Skeletal muscle satellite cell (primary cell): Measurements from ENCODE around the gene FALEC. TPM values are rescaled to one million over a fixed set of nuclear protein-coding genes. Genes with fewer than 3 reads are reported as not detected.
"Not testable (repeated sequence)": the region's sequence is repeated elsewhere in the genome, so short reads cannot be mapped to it uniquely, and the experiment has no call there.

Experiments
- H3K27me3 ChIP-seq: 2 replicates; pipeline ENCODE4 v1.7.0; 2013; ENCODE audit warnings: low read length; ENCODE audit not compliant: control insufficient read depth, insufficient read depth
- H3K36me3 ChIP-seq: 2 replicates; pipeline ENCODE4 v1.7.0; 2013; ENCODE audit warnings: mild to moderate bottlenecking, control low read depth, low read length; ENCODE audit not compliant: insufficient read depth
- H3K4me1 ChIP-seq: 2 replicates; pipeline ENCODE4 v1.7.0; 2013; ENCODE audit warnings: low read length; ENCODE audit not compliant: control insufficient read depth, insufficient read depth
- H3K4me2 ChIP-seq: 2 replicates; pipeline ENCODE4 v1.7.0; 2013; ENCODE audit warnings: mild to moderate bottlenecking, low read length
- H3K4me3 ChIP-seq: 2 replicates; pipeline ENCODE4 v1.7.0; 2013; ENCODE audit warnings: low read length
- H3K9ac ChIP-seq: 2 replicates; pipeline ENCODE4 v1.7.0; 2013; ENCODE audit warnings: mild to moderate bottlenecking, low read depth, low read length, moderate library complexity
- H3K9me3 ChIP-seq: replicated peaks from 2 replicates; pipeline ENCODE4 v1.7.0; 2013; ENCODE audit warnings: mild to moderate bottlenecking, control low read depth, low read length
- small RNA-seq: library from RNA; depleted of rRNA; stranded (forward); fragments of <200 nt; gene quantifications from one replicate; pipeline ENCODE3, GENCODE V24; 2012

The FALEC gene

GRCh38 chr1:150579110-150579944 is 63.8 kb downstream of the FALEC start, which contains the start of gene MCL1:
MCL1 (minus strand) TSS chr1:150579610; CDS start chr1:150579530, 80 bp downstream.
- H3K9me3 ChIP-seq, result no peaks in the 10 kb centered on the region
- no peaks in the 10 kb centered on the region for H3K27me3 ChIP-seq
- peak within 1 kb of the TSS; percentile 100 for H3K9ac ChIP-seq
- peaks cover 48% of the 10 kb centered on the region for H3K36me3 ChIP-seq
- H3K4me3 ChIP-seq, result peak within 1 kb of the TSS; percentile 96
- H3K4me1 ChIP-seq, result peaks cover 16% of the 10 kb centered on the region
- H3K4me2 ChIP-seq, result peak within 1 kb of the TSS; percentile 93

GRCh38 chr1:150579945-150580642 is 64.5 kb downstream of the FALEC start:
- Histone ChIP-seq H3K4me1 (peaks cover 10% of the 10 kb centered on the region), H3K9ac (peak overlapping the region; percentile 96), H3K4me2 (peak overlapping the region; percentile 93), H3K4me3 (peak overlapping the region; percentile 70), H3K9me3 (no peaks in the 10 kb centered on the region), H3K27me3 (no peaks in the 10 kb centered on the region), H3K36me3 (peaks cover 40% of the 10 kb centered on the region)

- H3K4me2 ChIP-seq, H3K9ac ChIP-seq, H3K27me3 ChIP-seq, H3K9me3 ChIP-seq, H3K4me1 ChIP-seq, H3K4me3 ChIP-seq: not testable (repeated sequence)
- peaks cover 31% of the 10 kb centered on the region for H3K36me3 ChIP-seq
Observed at GRCh38 chr1:150580966-150581365, 65.4 kb downstream of the FALEC start.

GRCh38 chr1:150581437-150581836 is 65.9 kb downstream of the FALEC start:
- not testable (repeated sequence) for H3K9me3 ChIP-seq, H3K9ac ChIP-seq, H3K4me1 ChIP-seq, H3K4me2 ChIP-seq, H3K27me3 ChIP-seq, H3K4me3 ChIP-seq
- H3K36me3 ChIP-seq, result peaks cover 27% of the 10 kb centered on the region

- not testable (repeated sequence) for H3K9me3 ChIP-seq, H3K4me2 ChIP-seq, H3K9ac ChIP-seq, H3K4me1 ChIP-seq, H3K4me3 ChIP-seq, H3K27me3 ChIP-seq
- peaks cover 21% of the 10 kb centered on the region for H3K36me3 ChIP-seq
Observed at GRCh38 chr1:150581962-150582361, 66.4 kb downstream of the FALEC start.

GRCh38 chr1:150582371-150582770 is 66.8 kb downstream of the FALEC start:
- Histone ChIP-seq H3K36me3 (peaks cover 17% of the 10 kb centered on the region), H3K9ac (no peak overlapping the region), H3K9me3 (no peaks in the 10 kb centered on the region), H3K4me3 (no peak overlapping the region), H3K4me1 (peaks cover 10% of the 10 kb centered on the region), H3K27me3 (no peaks in the 10 kb centered on the region), H3K4me2 (no peak overlapping the region)

Small RNA genes within 50 kb of the gene (small RNA-seq; reads per million reads assigned to genes)
- gene MIR4257, result not detected
- gene RN7SL473P, result not detected
- not detected for gene RN7SL600P
